HG02885 (cell line): ENCODE data around the gene CHML.

Experiments
- ATAC-seq: cut with Tn5 transposase; IDR thresholded peaks from one replicate; pipeline ENCODE4 v1.9.1; 2021; ENCODE audit warnings: mild to moderate bottlenecking; ENCODE audit not compliant: unreplicated experiment, poor library complexity

CHML gene

DNA sequence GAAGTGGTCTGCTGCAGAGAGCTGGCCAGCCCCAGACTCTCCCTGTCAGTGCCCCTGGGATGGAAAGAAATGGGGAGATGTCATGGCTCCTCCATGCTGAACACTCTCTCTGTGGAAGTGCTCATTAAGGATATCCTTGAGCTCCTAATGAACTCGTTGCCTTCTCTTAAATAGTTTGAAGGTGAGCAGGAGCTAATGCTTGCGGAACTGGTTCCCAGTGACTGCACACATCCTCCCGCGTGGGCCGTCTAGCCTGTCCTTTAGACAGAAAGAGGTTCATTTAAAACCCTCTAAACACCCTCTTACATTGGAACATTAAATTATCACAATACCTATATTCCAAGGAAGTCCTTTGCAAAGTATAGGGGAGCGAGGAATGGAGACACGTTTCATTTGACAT is 6.0 kb upstream of the CHML start:
- no peak for ATAC-seq

DNA sequence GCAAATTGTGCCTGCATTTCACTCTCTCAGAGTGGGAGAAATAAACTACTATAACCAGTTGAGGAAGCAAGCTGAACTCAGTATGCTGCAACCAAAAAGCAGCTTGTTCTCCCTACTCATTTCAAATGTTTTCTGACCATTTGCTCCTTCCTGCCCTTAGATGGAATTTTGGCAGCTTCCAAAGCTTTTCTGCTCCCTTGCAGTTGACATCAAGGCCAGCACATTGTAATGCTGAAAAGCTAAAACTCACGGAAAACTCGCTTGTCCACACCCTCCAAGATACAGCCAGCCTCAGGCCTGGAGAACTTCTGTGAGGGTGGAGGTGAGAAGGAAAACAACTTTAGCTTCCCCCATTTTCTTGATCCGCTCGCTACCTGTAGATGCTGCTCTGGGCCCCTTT is 5.0 kb upstream of the CHML start:
- no peak for ATAC-seq

DNA sequence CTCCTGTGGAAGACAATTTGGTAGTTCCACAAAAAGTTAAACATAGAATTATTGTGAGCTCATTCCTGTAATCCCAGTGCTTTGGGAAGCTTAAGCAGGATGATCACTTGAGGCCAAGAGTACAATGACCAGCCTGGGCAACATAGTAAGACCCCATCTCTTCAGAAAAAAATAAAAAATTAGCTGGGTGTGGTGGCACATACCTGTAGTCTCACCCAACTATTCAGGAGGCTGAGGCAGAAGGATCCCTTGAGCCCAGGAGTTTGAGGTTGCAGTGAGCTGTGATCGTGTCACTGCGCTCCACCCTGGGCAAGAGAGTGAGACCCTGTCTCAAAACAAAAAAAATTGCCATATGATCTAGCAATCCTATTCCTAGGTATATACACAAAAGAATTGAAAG is 4.1 kb upstream of the CHML start:
- no peak for ATAC-seq

DNA sequence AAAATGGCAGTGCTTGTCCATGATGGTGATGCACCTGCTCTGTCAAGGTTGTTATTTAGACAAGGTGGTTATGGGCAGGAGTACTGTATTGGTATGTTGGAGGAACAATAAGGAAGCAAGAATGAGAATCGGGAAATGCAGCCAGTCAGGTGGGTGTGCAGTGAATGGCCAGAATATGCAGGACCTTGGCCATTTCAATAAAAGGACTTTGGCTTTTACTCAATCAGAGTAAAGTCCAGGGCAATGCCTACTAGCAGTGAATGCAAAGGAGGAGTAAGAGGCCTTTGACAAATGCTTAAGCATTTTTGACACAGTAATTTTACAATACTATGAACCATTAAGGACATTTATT is 2.4 kb upstream of the CHML start:
- no peak for ATAC-seq

DNA sequence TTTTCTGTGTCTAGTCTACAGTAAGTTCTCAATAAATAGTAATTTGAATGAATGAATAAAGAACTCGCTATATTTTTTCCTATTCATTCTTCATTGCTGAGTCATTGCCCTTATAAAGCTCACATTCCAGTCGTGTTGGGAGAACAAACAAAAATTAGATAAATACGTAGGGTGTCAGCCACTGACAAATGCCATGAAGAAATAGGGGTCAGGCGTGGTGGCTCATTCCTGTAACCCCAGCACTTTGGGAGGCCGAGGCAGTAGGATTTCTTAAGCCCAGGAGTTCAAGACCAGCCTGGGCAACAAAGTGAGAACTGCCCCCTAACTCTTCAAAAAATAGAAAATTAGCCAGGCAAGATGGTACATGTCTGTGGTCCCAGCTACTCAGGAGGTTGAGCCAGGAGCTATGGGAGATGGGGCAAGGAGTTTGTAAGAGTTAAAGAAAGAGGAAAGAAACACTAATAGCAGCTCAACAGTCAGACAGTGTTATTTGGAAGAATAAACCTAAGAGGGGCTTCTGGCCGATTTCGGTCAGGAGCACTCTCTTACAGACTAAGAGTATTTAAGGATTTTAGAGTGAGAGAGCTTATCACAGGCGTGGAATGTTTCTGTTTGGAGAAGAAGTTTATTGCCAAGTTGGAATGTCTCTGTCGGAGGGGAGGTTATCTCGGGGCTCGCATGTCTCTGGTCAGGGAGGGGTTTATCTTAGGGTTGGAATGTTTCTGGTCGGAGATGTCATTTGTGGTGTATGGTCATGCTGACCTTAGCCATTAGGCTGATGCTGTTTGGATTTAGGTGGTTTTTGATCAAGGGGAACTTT is 1.8 kb upstream of the CHML start:
- no peak for ATAC-seq

DNA sequence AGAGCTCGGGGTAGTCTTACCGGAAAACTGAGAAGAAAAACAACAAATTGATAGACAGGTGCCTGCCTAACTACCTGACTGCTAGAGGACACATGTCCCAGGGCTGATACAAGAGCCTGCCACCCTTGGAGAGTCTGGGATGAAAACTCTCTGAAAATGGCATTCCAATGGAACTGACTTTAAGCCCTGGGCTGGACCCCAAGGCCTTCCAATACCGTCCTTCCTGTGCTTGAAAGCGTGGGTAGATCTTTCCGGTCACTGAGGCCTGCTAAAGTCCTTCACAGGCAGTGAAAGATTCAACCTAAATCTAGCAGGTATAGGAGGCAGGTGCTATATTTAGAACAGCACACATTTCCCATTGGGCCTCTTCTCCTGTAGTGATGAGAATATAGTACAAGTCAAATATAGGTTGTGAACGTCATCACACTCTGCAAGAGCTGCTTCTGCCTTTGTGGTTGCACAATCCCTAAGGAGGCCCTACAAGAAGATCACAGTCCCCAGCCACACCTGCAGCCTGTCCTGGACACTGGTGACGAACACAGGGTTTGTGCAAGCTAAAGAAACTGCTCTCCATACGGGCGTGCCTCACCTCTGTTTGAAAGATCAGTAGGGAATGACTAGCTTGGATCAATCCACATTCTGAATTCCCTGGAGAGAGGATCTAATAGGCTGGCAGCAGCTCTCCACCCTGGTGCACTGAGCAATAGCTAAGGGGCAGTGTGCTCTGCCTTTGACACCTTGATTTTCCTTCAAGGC is 876 bp upstream of the CHML start:
- no peak for ATAC-seq

DNA sequence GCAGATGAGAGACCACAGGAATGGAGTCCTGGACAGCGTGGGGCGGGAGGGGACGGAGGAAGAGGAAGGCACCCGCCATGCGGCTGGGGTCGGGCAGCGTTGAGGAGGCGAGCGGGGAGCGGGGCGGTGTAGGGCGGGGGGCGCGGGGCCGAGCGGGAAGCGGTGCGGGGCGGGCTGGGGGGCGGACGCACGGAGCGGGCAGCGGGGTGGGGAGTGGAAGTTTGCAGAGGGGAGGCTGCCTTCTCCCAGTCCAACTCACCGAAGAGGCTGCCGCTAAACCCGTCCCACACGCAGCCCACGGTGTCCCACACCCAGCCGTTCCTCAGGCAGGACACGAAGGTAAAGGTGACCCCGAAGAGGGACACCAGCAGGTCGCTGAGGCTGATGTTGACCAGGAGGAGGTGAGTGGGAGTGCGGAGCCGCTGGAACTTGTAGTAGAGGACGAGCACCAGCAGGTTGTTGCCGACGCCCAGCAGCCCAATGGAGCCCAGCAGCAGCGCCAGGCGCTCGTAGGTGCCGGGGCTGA is 483 bp downstream of the CHML start:
- ATAC-seq, result peak; percentile 49

DNA sequence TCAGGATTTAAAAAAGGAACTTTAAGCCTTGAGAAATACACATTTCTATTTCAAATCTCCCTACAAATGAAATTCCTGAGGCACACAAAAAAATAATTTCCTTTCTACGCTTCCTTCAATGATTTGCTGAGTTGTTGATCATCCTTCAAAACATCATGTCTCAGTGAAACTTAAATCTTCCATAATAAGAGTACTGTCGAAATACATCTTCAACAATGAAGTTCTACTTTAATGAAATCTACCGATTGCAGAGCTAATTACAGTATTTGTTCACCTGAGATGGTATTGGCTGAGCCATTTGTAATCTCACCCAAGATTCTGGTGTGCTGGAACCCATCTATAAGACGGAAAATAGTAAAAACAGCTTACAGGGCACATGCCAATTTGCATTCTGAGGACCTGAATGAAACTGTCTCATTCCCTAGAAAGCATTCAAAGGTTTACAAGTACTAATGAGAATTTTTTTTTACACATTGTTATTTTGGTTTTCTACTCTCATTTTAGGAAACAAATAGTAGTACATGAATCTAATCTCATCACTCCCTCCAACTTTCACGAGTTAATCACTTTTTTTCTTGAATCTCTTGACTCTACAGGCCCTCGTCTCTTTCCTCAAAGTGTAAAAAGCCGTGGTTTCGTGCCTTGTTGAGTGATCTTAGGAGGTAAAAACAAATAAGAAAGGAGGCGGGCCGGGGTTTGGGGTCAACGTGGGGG is 1.1 kb downstream of the CHML start:
- ATAC-seq, result no peak

DNA sequence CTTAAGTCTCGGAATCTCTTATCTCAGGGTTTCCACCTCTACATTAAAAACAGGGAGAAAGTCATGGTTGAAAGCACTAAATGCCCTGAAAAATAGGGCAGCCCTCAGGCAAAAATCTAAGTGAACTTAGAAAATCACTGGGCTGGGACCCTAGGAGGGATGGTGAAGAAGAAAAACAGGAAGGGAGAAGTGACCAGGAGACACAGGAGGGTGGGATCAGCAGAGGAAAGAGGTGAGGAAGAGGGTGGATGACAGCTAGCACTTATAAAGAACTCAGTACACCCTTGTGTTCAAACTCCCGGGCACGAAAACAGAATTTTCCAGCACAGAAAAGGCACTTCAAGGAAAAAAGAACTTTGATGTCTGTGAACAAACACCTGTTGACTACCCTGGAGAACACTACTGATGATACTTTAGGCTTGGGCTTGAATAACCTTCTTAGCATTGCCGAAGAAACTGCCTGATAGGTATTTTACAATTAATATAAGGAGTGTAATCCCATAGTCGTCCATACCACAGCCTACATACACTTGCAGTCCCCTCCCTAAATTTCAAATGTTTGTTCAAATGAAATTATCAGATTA is 2.0 kb downstream of the CHML start:
- no peak for ATAC-seq

DNA sequence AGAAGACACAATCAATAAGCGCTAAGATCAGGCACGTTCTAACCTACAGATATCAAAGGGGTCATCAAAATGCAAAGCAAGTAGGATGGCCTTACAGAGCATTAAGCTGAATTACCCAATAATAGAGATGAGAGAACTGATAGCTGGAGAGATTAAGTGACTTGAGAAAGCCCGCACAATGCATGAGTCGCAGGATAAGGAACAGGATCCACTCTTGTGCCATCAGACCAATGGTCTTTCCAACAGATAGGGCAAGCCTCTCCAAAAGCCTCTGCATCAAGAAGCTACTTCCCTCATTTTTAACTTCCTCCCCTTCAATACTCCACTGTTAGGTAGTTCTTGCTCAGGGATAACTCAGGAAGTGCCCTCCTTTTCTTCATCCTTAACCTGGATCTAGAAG is 2.6 kb downstream of the CHML start:
- no peak for ATAC-seq

DNA sequence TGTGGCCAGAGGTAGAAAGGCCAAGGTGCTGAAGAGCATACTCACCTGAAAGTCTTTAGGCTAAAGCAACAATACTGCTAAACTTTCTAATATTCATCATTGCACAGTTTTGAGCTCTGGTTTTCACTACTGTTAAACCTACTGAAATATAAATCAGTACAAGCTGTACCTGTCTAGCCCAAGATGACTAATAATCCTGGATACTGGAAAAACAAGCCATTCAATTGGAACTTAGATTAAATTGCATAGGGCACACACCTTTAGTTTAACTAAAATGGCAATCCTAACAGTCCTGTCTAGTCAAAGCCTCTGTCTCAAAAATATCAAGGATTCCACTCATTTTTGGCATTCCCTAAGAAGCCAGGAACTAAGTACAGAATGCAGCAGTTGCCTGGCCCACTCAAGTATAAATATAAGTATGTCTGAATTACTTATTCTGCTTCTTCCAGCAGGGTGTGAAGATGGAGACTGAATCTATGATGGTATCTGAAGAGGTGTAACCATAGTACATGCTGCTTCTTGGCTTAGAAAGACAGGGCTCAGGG is 3.1 kb downstream of the CHML start:
- ATAC-seq, result no peak

DNA sequence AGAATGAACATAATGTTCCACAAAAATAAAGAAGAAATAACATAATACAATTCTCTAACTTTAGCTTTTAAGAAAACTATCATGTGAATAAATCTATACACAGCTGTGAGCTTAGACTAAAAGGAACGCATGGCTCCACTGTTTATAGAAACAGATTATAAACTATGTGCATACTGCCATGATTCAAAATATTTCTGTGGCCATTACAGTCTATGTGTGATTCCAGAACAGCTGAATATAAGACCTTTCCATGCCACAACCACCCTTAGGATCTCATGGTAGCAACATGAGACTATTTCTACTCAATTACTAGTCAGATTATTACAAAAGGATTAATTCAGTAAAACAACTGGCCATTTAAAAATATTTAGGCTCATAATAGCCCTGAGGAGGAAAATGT is 3.9 kb downstream of the CHML start:
- ATAC-seq, result no peak

DNA sequence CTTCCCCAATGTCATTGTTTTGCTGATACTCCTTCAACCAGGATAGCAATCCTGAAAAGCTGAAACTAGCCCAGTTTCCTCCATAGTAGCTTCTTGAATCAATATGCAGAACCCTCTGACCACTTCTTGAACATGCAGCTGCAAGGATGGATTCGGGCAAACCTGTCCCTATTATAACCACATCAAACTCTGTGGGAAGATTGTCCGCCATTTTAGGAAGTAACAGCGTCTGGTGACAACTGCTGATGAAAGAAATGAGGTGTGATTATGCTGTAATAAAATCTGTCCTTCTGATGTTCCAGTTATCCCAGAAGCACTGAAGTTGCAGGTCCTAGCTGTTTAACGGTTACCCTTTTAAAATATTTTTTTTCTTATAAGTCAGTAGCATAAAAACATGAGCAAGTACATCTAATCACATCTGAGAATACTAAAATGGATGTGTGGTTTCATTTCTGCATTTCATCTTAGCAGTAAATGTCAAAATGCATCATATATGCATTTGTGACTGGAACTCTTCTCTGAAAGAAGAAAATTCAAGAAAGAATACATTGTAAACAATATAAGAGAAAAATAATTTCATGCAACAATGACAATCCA is 4.5 kb downstream of the CHML start:
- ATAC-seq, result no peak

DNA sequence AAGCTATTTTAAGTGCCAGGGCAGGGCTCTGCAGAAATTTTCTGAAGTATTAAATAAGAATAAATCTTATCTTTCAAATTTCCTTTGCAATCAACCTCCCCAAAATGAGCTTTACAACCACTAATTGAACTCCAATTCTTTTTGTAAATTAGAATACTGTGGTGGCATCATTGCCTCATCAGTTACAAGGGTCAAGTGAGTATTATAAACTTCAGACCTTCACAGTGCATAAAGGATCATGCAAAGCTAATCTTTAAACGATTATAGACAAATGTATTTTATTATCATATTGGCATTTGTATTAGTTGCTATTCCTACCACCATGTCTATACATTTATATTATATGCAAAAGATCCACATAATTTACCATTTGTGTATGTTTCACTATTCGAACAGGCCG is 7.2 kb downstream of the CHML start:
- no peak for ATAC-seq

DNA sequence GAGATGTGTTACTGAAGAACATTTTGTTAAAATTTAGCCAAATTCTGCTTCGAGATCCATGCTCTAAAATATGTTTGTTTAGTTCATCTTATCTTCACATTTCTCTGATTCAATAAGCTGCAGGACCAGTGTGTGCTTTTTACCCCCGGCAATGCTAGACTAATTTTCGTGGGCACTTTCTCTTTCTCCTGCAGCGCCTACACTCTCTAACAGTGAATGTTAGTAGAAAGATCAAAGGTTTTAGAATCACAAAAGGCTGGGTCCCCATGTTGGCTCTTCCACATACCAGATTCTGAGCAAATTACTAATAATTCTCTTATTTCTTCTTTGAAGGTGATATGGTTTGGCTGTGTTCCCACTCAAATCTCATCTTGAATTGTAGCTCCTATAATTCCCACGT is 8.5 kb downstream of the CHML start:
- no peak for ATAC-seq

DNA sequence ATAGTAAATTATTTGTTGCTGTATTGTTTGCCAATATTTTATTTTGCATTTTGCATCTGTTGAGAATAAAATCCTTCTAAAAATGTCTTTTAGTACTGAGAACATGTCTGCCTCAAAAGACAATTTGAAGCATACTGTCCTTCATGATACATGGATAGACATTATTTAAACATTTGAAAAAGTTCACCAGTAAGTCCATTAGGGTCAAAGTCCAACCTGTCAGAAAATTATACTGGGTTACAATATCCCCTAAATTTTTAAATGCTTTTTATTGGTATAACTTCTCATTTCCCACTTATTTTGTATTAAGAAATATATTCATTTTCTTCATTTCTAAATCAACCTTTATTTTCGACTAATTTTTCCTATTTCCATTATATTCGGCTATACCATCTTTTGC is 9.3 kb downstream of the CHML start:
- ATAC-seq, result no peak

DNA sequence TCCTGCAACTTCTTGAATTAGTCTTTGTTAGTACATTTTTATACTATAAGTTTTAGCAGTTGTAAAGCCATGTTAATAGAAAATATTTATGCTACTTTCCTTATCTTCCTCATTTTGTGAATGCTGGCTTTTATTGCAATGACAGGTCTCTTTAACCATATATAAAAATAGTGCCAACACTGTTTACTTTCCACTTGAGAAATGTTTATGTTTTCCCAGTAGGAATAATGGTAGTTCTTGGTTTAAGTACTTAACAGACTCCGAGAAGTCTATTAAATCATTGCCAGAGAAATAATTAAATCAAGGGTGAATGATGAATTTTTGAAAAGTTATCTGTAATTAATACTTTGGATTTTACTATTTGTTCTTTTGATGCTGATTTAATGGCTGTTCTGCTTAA is 9.7 kb downstream of the CHML start:
- no peak for ATAC-seq

DNA sequence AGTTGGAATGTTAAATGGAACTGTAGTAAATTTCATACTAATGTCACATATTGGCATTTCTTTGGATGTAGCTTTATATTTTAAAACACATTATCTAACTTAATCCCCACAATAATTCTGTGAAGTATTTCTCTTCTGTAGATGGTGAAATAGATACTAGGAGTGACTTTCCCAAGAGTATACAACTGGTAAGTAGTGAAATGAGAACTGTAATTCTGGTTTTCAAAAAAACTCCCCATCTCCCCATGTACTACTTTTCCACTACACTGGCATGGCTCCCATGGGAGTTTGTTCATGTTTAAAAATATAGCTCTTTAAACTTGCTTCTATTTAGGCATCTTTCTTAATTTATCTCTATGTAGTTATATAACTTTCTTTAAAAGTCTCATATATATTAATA is 10.2 kb downstream of the CHML start:
- no peak for ATAC-seq

DNA sequence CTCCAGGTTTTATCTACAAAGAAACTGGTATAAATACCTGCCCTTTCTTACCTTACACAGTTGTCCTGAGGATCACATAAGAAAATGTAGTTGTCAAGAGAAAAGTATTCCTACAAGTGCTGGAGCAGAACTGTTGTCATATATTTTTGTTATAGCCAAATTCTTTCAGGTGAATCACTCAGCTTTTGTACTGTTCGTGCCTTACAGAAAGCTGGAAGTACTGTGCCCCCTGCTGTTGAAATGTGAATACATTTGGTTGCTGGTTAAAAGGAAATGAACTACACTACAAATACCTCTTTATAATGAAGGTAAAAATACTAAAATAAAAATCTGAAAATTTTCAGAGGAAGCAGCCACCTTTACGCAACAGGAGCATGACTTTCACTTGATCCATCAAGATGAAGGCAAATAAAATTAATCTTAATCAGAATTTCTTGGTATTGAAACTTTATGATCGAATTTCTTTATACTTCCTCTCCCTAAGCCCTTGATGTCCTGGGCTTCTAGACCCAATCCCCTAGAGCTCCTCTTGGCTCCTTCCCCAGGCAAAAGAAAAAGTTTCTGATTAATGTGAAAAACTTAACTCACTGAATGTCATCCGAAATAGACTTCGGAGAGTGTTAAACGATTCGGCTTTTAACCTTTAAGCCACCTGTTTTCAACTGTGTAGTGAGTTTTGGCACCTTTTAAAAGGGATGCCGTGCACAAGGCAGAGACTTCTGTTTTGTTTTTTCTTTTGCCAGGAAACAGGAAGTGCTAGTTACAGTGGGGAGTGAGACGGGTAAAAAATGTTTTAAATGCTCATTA is 12.5 kb downstream of the CHML start:
- ATAC-seq, result peak; percentile 83
